HG03095 (cell line): Measurements from ENCODE around the gene IRF4.

Experiments used
- ATAC-seq: cut with Tn5 transposase; IDR thresholded peaks from one replicate; pipeline ENCODE4 v1.9.1; 2021; ENCODE audit warnings: moderate library complexity; ENCODE audit not compliant: unreplicated experiment

IRF4 gene

DNA sequence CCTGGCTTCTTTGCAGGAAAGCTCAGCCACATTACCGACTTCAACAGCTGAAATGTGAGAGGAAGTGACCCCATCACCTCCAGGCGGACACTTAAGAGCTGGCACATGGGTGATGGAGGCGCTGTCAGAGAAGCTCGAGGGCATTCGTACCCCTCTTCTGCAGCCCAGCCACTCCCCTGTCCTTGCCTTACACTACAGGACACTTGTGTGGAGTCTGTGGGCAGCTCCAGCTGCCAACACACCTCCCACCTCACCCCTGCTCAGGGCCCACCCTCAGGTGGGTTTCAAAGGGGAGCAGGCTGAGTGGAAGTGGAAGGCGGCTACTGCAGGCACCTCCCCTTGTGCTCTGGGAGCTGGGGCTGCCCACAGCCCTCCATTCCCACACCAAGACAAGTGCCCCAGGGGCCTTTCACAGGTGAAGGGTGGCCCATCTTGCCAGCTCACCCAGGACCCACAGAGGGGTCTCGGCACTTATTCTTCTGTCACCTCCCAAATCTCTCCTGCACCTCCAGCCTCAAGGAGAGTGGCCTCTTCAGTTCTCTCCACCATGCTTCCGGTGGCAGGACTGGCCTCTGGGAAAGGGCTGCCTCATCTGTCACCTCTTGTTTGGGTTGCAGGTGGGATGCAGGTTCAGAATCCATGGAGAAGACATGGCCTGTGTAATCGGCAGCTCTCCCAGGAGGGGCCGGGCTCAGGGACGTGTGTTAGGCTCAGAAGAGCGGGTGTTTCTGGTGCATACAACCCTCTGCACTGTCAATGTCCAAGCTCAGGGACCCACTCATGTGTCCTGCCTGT, 49.8 kb downstream of the IRF4 start:
- ATAC-seq: no peak

DNA sequence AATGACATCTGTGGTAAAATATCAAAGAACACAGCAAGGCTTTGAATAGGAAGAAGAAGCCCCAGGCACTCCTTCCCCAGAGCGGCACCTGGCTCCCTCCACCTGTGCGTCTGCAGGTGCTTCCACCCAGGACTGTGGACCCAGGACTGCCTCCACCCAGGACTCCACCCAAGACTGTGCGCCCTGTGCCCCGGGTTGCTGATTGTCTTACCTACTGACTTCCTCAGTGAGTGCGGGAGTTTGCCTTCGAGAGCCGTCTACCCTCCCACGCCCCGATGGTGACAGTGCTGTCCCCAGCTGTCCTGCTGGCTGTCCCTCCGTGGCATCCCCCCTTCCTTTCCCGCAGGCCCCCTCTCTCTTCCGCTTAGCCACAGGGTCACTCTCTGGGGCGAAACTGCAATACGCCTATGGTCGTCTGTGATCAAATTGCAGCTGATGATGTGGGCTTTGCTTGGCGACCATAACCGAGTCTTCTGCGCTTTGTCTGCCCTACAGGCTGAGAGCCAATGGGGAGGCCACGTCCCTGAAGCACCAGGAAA, 52.1 kb downstream of the IRF4 start:
- ATAC-seq: no peak

- no peak for ATAC-seq
Measured at GRCh38 chr6:444653-445275, 53.2 kb downstream of the IRF4 start.

- ATAC-seq: no peak
Measured at GRCh38 chr6:445571-446417, 54.2 kb downstream of the IRF4 start.

- no peak for ATAC-seq
Measured at GRCh38 chr6:446418-447366, 55.1 kb downstream of the IRF4 start.

DNA sequence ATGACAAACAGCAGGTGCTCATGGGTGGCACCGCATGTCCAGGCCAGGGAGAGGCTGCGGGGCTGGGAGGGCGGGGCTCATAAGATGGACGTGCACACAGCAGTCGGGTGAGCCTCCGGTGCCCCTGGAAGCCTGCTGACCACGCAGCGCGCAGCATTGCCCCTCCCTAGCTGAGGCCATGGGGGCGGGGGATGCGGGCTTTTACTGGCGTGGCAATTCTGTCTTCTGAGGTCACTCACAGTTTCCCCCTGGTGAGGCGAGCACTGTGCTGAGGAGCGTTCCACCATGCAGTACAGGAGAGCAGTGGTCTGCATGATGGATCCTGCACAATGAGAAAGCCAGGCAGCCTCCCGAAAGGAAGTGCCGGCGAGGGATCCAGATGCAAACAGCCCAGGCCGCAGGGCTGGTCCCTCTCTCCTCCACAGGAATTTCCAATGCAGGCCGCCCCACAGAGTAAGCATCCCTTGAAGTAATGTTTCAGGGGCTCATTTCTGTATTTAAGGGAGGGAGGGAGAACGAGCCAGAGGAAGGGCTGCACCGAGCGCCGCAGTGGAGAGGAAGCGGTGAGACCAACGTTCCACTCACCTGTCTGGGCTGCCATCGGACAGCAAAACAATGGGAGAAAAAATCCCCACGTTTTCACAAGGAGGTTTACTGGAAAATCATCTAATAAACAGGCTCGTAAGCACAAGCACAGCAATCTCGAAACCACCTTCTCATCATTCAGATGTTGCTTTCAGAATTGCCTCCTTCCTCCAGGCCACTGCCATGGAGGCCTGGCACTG, 56.0 kb downstream of the IRF4 start:
- no peak for ATAC-seq

GRCh38 chr6:448296-449056, 56.9 kb downstream of the IRF4 start:
- no peak for ATAC-seq

DNA sequence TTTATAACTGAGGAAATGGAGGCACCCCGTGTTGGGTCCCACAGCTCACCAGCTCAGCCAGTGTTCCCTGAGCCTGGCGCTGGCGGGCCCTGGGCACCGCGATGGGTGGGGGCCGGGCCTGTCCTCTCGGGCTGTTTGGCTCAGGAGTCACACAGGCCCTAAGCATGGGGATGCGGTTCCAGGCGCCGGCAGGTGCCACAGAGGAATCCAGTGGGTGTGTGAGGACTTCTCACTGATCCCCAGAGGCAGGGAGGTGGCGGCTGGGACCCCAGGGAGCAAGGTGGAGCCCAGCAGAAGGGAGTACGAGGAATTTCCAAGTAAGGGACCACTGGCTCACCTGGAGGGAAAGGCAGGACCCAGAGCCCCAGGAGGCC, 57.5 kb downstream of the IRF4 start:
- no peak for ATAC-seq

DNA sequence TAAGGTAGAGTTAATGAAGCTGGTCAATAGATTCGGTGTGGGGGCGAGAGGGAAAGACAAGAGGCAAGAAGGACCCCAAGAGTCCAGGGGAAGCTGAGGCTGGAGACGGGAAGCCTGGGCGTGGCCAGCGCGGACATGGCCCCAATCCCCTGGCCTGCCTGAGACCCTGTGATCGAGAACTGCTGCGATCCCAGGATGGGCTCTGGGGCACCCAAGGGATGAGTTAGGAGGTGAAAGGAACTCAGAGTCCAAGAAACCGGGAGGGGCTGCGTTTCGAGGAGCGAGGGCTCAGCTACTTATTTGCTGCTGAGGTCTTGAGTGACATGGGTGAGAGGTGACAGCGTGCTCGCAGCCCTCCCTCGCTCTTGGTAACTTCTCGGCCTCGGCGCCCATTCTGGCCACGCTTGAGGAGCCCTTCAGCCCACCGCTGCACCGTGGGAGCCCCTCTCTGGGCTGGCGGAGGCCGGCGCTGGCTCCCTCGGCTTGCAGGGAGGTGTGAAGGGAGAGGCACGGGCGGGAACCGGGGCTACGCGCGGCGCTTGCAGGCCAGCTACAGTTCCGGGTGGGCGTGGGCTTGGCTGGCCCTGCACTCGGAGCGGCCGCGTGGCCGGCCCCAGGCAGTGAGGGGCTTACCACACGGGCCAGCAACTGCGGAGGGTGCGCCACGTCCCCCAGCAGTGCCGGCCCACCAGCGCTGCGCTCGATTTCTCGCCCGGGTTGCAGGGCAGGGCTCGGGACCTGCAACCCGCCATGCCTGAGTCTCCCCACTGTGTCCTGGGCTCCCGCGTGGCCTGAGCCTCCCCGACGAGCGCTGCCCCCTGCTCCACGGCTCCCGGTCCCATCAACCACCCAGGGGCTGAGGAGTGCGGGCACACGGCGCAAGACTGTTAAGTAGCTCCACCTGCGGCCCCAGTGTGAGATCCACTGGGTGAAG, 58.2 kb downstream of the IRF4 start:
- ATAC-seq: no peak

GRCh38 chr6:451336-451735, 59.8 kb downstream of the IRF4 start:
- no peak for ATAC-seq

- ATAC-seq: no peak
Measured at GRCh38 chr6:451847-452246, 60.3 kb downstream of the IRF4 start.

GRCh38 chr6:452301-453067, 60.9 kb downstream of the IRF4 start:
- no peak for ATAC-seq

- ATAC-seq: no peak
Measured at GRCh38 chr6:453152-453551, 61.6 kb downstream of the IRF4 start.

DNA sequence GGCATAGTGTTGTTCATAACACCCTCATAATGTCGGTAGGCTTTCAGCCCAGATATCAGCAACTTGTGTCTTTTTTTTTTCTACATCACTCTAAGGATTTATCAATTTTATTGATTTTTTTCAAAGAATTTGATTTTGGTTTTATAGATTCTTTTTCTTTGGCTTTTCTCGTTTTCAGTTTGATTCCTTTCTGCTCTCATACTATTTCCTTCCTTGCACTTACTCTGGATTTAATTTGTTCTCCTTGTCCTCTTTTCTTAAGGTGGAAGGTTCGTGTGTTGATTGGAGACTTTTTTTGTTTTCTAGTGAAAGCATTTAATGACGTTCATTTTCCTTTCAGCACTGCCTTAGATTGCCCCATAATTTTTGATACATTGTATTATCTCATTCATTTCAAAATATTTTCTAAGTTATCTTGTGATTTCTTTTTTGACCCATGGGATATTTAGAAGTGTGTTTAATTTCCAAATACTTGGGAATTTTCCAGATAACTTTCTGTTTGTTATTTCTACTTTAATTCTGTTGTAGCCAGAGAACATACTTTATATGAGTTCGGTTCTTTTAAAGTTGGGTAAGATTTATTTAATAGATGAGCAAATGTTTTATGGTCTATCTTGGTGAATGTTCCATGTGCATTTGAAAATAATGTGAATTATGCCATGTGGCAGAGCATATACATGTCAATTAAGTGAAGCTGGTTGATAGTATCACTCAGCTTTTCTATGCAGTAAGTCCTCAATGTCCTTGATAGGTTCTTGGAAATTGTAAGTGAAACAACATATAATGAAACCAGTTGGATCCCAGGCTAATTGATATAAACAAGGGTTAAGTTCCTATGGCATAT, 62.8 kb downstream of the IRF4 start:
- ATAC-seq: no peak

DNA sequence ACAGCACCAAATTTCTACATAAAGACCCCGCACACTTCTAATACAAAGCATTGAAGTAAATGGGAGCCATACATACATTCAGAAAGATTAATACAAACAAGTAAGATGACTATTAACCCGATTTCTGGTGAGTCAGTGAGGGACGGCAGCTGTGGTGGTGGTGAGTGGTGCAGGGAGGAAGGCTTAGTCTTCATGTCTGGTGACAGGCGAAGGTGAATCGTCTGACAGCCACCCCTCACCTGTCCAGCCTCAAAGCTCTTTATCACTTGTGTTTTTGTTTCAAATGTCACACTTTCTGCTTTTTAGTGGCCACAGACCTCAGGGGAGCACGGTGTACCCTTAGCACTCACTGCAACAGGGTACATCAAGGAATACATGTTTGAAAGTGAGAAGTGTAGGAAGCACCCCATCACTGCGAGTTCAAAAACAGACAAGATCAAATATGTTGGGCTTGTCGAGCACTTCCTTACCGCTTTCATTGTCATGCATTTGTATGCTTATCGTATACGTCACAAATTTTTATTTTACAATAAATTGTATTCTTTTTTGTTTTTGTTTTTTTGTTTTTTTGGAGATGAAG, 63.5 kb downstream of the IRF4 start:
- no peak for ATAC-seq

- ATAC-seq: no peak
Measured at GRCh38 chr6:455835-456234, 64.3 kb downstream of the IRF4 start.
